ENCODE measurements around the gene PCOLCE2.

DNA sequence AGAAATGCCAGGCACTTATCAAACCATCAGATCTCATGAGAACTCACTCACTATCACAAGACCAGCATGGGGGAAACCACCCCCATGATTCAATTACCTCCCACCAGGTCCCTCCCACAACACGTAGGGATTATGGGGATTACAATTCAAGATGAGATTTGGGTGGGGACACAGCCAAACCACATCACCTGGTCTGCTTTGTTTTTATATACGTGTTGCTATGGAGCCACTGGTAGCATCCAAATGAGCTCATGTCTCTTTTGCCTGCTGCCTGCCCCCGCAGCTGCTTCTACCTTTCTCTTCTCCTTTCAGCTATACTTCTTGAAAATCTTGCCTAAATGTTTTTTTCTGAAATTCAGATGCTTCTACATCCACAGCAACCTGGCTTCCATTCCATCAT, 26.8 kb upstream of the PCOLCE2 start:
- TF ChIP-seq CTCF (IDR thresholded peaks at IDR 0.05) (no peak), POLR2A (IDR thresholded peaks at IDR 0.05) (no peak)

Measured in uterus (tissue), 2 donors.